ENCODE results near the gene CERK. TPM values are rescaled to one million over a fixed set of nuclear protein-coding genes. Genes with fewer than 3 reads are reported as not detected.

The CERK gene
- total RNA-seq, 1 experiment from 2014 or later: 37.7 TPM

GRCh38 chr22:46678785-46679700, 59.0 kb downstream of the CERK start:
- no peak for DNase-seq (ENCODE audit: low read depth)

GRCh38 chr22:46678003-46678657, 59.9 kb downstream of the CERK start:
- no peak for DNase-seq (ENCODE audit: low read depth)

- DNase-seq (ENCODE audit: low read depth): no peak
Measured at GRCh38 chr22:46677323-46678002, 60.6 kb downstream of the CERK start.

- DNase-seq (ENCODE audit: low read depth): no peak
Measured at GRCh38 chr22:46676881-46677280, 61.2 kb downstream of the CERK start.

- DNase-seq (ENCODE audit: low read depth): no peak
Measured at GRCh38 chr22:46676479-46676878, 61.6 kb downstream of the CERK start.

GRCh38 chr22:46675938-46676337, 62.1 kb downstream of the CERK start:
- DNase-seq (ENCODE audit: low read depth): no peak

- no peak for DNase-seq (ENCODE audit: low read depth)
Measured at GRCh38 chr22:46675479-46675878, 62.6 kb downstream of the CERK start.

GRCh38 chr22:46674906-46675305, 63.1 kb downstream of the CERK start:
- no peak for DNase-seq (ENCODE audit: low read depth)

- no peak for DNase-seq (ENCODE audit: low read depth)
Measured at GRCh38 chr22:46674367-46674781, 63.7 kb downstream of the CERK start.

GRCh38 chr22:46673662-46674236, 64.3 kb downstream of the CERK start:
- no peak for DNase-seq (ENCODE audit: low read depth)

- DNase-seq (ENCODE audit: low read depth): no peak
Measured at GRCh38 chr22:46673205-46673604, 64.8 kb downstream of the CERK start.

GRCh38 chr22:46672731-46673130, 65.3 kb downstream of the CERK start:
- DNase-seq (ENCODE audit: low read depth): no peak

GRCh38 chr22:46671824-46672432, 66.1 kb downstream of the CERK start:
- no peak for DNase-seq (ENCODE audit: low read depth)

- no peak for DNase-seq (ENCODE audit: low read depth)
Measured at GRCh38 chr22:46669201-46669600, 68.9 kb downstream of the CERK start.

- DNase-seq (ENCODE audit: low read depth): no peak
Measured at GRCh38 chr22:46668116-46668515, 69.9 kb downstream of the CERK start.

- DNase-seq (ENCODE audit: low read depth): no peak
Measured at GRCh38 chr22:46667245-46667623, 70.8 kb downstream of the CERK start.

- DNase-seq (ENCODE audit: low read depth): no peak
Measured at GRCh38 chr22:46666577-46667244, 71.3 kb downstream of the CERK start.

GRCh38 chr22:46665751-46666280, 72.2 kb downstream of the CERK start:
- DNase-seq (ENCODE audit: low read depth): no peak

- no peak for DNase-seq (ENCODE audit: low read depth)
Measured at GRCh38 chr22:46665151-46665695, 72.8 kb downstream of the CERK start.

- DNase-seq (ENCODE audit: low read depth): no peak
Measured at GRCh38 chr22:46664301-46664855, 73.7 kb downstream of the CERK start.
